Activated CD4-positive, CD25-positive, alpha-beta regulatory T cell treated with anti-CD3 and anti-CD28 coated beads, Interleukin-2, amount 50 U/mL, for 24 hours (primary cell): ENCODE measurements around the gene POGK.
"Not testable (repeated sequence)": the region's sequence is repeated elsewhere in the genome, so short reads cannot be mapped to it uniquely, and the experiment has no call there.

ENCODE experiments used
- ATAC-seq, 2 donors: fragments of 150-1000 bp; cut with Tn5 transposase; one replicate each; pipeline ENCODE4 v1.10.0; 2021; ENCODE audit warnings: mild to moderate bottlenecking in 1 of 2, moderate library complexity in 1 of 2

POGK gene

DNA sequence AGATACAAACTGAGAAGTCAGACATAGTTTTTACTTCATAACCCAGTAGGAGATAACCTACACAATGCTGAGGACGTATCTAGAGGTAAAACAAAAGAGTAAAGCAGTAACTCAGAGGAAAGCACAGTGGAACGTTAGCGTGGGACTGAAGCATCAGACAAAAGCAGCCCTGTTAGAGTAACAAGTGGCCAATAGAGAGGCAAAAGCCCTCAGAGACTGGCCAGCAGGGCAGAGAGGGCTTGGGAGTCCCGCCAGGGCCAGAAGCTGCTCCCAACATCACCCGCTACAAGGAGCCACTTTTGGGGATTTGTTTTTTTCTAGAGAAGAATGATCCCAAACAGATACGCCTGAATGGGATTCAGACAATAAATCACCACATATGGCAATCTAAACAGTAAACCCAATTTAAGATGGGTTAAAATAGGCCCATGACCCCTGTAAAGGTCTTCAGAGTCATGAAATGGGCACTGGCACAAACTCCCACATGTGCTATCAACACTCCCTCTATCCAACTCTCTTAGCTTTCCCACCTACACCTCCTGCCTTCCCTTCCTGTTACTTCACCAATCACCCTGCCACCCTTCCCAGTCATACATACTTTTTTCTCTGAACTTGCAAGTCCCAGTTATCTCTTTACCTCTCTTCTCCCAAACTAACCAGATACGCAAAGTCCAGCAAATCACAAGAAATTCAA, 19.6 kb downstream of the POGK start:
- ATAC-seq = no peak

DNA sequence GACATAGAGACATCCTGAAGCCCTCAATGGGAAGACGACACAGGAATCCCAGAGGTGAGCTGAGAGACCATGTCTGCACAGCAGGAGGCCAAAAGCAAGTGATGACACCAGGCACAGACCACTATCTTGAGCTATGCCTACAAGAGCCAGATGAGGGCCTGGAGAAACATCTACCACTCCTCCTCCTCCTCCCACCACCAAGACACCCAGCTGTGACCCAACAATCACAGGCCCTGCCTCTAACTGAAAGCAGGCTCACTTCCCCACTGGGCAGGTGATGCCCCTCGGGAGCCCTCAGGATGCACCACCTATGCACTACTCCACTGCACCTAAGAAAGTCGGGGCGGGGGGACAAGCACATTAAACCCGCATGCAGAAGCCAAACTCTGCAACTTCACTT, 20.3 kb downstream of the POGK start:
- no peak for ATAC-seq

DNA sequence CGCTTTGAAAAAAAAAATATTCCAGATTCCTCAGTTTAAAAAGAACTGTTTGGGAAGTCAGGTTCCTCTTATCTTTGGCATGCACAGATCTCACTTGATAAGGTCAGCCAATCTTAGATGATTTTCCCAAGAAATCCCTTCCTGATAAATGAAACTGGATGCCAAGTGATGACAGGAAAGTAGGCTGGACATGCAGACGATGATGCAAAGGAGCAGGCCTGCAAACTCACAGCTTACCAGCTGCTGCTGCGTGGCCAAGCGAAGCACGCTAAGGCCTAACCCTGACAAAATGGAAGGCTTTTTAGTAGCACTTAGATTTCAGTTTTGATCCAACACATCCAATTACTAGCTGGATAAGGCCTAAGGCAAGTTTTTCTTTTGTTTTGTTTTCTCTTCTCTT, 26.7 kb downstream of the POGK start:
- no peak for ATAC-seq

DNA sequence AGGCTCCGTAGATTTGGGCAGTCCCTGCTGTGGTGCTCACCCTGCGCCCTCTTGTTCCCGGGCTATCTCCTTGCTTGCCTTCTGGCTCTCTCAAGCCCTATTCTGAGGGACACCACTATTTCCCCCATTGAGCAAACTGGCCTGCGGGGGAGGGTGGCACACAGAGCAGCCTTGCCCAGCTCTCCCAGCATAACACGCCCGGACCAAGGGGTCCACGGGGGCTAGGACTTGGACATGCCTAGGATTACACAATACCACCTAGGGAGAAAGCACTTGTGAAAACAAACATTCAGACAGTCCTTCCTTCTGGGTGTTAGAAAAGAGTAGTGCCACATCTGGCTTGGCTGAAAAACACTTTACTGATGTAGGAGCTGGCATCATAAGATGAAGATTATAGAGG, 29.4 kb downstream of the POGK start:
- ATAC-seq = no peak

DNA sequence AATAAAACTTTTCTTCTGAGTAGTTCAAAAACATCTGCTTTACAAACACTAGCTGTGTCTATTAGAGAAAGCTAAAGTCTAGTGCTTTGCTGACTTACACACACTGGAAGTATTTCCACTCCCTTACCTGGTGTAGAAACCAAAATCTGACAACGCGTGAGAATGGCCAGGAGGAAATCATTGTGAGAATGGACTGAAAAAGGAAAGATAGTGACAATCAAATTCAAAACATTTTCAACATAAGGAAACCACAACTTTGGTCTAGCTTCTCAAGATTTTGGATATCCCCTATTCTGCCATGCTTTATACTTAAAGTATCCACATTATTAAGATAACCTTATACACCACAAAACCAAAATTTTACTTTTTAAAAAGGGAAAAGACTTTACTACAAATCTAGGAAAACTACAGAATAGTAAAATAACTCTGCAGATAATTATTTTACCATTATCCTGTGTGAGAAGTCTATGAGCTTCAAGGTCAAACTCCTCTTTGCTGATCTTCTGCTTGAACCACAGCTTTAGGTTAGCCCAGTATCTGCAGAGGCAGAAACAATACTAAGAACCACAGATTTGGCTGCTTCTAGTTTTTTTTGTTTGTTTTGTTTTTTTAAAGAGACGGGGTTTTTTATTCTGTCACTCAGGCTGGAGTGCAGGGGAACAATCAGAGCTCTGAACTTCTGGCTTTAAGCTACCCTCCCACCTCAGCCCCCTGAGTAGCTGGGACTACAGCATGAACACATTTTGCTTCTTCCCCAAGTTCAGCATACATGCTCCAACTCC, 30.2 kb downstream of the POGK start:
- ATAC-seq = no peak

DNA sequence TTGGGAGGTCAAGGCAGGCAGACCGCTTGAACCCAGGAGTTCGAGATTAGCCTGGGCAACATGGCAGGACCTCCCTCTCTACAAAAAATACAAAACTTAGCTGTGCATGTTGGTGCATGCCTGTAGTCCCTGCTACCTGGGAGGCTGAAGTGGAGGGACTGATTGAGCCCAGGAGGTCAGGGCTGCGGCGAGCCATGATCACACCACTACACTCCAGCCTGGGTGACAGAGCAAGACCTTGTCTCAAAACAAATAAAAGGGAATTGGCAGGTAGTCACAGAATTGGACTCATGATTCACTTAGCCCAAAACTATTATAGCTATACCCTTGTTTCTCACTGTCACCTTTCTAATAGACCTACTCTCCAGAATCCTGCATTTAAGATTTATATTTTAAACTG, 31.3 kb downstream of the POGK start:
- ATAC-seq = no peak

DNA sequence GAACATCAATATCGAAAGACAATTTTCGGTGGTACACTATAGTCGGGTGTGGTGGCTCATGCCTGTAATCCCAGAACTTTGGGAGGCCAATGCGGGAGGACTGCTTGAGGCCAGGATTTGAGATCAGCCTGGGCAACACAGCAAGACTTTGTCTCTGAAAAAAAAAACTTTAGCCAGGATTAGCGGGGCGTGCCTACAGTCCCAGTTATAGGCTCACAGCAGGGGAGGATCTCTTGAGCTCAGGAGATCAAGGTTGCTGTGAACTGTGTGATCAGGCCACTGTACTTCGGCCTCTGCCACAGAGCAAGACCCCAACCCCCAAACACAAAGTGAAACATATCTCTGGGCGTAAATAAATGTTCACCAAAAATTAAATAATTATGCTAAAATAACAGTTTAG, 35.2 kb downstream of the POGK start:
- no peak for ATAC-seq

DNA sequence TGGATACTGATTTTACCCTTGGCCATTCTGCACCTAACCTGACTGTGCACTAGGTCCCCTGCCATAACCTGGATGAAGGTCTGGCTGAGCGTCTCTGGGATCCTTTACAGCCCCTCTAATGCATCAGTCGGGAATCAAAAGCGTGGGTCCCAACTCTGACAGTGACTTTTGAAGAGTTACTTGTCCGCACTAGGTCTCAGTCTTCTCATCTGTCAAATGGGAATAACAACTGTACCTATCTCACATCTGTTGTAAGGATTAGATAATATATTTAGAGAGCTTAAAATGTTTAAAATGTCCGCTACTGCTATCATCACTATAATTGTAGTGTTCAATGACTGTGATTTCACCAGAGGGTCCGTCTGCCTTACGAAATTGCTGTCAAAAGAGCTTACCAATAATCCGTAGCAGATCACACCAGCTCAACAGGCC, 36.0 kb downstream of the POGK start:
- no peak for ATAC-seq

DNA sequence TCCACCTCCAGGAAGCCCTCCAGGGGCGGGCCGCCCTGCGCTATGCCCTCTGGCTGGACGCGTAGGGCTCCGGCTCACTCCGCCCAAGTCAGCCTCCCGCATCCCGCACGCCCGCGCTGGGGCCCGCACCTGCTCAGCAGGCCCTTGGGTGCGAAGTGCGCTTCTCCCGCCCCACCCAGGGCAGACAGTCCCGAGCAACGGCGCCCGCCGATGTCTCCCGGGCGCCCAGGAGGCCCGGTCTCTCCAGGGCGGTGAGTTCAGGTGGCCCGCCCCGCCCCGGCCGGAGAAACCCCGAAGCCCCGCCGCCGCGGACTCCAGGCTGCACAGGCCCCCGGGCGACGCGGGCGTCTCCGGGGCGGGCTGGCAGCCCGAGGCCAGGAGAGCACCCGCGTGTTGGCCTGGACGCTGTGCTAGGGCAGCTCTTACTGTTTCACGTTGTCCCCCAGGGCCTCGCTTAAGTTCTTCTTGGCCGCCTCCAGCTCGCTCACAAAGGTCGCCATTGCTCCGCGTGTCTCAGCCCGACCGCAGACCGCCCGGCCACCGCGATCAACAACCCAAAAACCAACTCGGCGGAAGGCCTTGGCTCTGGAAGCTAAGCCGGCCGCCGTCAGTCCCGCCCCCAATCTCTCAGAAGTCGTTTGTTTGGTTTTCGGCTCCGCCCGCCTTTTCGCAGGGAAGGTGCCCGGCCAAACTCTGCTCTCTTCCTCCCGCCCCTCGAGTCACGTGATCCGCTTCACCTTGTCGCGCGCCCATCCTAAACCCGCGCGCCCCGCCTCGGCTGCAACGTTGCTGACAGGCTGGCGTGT, 36.7 kb downstream of the POGK start, which contains the start of gene TADA1:
Gene TADA1 (minus strand): TSS at position 531 of the 806 bp plus-strand sequence. CDS start 31 bp downstream, at position 500.
- ATAC-seq = peak; percentile 88

DNA sequence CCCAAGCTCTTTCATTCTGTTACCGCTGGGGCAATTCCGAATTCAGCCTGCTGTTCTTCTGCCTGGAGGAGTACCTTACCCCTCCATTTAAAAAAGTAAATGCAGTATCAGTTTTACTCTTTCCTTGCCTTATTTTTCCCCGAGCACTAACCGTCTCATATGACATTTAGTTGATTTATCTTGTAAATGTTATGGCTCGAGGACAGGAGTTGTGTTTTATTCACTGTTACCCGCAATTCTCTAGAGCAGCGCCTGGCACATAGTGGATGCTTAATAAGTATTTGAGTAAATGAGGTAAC, 37.2 kb downstream of the POGK start:
- no peak for ATAC-seq

DNA sequence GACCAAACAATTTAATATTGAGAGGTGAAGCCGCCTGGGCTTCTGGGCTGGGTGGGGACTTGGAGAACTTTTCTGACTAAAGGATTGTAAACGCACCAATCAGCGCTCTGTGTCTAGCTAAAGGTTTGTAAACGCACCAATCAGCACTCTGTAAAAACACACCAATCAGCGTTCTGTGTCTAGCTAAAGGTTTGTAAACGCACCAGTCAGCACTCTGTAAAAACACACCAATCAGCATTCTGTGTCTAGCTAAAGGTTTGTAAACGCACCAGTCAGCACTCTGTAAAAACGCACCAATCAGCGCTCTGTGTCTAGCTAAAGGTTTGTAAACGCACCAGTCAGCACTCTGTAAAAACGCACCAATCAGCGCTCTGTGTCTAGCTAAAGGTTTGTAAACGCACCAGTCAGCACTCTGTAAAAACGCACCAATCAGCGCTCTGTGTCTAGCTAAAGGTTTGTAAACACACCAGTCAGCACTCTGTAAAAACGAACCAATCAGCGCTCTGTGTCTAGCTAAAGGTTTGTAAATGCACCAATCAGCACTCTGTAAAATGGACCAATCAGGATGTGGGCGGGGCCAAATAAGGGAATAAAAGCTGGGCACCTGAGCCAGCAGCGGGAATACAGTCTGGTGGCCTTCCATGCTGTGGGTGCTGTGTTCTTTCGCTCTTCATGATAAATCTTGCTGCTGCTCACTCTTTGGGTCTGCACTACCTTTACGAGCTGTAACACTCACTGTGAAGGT, 39.1 kb downstream of the POGK start:
- ATAC-seq = not testable (repeated sequence)

DNA sequence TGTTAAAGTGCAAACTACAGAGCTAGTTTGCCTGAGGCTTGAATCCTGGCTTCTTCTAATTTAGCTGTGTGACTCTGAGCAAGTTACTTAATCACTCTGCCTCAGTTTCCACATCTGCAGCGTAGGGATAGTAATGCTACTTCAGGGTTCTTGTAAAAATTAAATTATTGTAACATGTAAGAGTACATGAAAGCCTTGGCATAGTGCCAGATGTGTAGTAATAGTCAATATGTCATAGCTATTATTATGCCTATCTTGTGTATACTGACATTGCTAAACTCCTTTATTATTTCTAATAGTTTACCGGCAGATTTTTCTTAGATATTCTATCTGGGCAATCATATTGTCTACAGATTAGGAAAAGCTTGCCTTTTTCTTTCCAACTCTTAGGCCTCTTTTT, 43.6 kb downstream of the POGK start:
- no peak for ATAC-seq

DNA sequence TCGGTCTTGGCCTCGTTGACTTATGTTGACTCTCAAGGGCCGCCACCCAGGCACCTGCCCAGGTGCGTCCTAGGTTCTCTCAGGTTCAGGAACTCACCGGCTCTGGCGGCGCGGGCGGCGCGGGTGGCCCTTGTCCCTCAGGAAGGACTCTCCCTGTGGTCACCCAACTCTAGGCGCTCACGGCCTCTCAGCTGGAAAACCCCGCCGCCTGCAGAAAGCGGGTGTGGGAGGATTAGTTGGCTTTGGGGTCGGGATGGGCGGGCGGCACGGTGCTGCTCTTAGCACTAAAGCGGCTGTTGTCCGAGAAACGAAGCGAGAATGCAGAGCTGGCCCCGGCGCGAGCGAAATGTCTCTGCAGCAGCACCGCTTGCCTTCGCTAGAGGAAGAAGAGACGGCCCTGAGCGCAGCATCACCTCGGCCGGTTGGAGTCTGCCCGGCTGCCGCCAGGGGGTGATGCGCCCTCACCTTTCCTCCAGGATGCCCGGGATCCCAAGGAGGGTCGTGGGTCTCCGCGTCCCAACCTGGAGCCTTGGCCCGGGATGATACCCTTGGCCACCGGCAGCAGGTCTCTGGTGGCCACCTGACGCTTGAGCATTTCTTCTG, 44.9 kb downstream of the POGK start:
- ATAC-seq = peak in 1 of 2 donors; percentile 49

DNA sequence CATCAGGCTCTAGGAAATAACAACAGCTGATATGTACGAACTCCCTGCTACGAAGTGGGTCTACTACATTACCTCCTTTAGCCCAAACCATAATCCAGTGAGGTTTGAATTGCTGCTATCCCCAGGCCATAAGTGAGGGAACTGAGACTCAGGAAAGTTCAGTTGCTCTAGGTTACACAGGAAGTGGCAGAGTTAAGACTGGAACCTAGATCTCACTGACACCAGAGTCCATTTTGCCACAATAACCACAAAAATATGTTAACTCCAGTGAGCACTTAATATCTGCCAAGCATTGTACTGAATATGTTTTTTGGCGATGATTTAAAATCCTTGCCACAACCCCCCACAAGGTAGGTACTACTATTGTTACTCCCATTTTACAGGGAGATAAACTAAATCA, 45.7 kb downstream of the POGK start:
- peak in 1 of 2 donors; percentile 13 for ATAC-seq

DNA sequence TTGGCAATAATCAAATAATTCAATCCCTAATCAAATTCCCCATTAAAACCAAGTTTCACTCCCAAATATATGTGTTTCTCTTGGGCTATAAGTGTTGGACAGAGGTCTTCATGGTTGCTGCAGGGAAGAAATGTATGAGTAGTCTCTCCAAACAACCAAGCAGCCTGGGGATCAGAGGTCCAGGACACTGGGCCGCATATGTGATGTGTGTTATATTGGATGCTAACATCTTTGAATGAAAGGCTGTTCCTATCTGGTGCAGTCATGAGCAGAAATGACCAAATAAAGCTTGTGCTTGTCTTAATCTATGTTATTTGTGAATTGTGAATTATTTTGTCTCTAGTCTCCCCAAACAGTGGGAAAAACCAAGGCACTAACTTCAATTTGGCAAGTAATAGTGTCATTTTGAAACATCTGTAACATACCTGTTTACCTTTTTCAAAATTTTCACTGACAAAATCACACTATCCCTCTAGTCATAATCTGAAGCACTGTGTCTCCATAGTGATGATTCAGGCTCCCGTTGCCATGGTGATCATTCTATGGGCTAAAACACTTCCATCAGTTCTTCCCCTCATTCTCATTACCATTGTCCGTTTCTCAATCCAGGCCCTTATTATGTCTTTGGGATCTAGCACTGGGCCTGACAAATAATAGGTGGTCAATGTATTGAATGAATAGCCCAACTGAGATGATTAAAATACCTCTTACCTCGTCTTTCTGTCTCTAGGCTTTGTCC, 49.3 kb downstream of the POGK start:
- ATAC-seq = no peak

DNA sequence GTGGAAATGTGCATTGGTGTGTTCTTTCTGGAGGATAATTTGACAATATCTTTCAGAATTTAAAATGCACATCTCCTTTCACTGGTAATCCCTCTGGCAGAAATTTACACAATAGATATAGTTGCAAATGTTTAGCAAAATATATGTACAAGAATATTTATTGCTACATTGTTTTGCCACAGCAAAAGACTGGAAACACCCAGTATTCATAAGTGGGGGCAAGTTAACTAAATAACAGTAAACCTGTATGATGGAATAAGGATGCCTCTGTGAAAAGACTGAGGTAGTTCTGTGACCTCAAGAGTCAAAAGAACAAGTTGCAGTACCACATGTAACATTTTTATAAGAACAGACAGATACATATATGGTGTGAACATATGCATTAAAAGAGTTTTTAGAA, 50.5 kb downstream of the POGK start:
- ATAC-seq = no peak

DNA sequence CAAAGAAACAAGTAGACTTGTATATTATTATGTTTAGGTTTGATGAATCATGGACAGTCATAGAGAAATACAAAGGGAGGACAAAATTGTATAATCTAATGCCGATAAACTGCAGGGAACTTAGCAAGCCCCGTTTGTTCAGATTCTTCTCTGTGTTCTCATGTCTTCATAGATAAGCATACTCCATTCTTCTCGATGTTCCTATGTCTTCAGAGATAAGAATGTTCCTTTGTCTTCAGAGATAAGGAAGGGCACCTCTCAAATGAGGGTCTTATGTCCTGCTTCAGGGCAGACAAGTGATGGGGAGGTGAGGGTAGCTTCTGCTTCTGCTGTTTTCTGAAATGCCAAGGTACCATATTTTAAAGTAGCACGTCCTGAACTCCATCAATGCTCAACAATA, 56.5 kb downstream of the POGK start:
- ATAC-seq = no peak

DNA sequence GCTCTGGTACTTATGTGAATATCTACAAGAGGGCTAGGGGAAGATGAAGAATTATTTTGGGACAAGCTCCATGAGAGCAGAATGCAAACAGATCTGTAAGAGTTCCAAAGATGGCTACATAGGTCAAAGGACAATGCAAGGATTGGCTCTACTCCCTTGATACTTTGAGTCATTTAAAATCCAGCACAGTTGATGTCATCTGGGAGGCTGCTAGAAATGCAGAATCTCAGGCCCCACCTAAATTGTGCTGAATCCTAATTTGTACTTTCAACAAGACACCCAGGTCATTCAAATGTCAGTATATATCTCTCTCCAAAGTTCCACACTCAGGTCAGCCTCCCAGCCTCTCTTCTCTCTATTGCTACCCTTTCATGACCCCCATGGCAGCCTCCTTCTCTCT, 60.5 kb downstream of the POGK start:
- no peak for ATAC-seq

DNA sequence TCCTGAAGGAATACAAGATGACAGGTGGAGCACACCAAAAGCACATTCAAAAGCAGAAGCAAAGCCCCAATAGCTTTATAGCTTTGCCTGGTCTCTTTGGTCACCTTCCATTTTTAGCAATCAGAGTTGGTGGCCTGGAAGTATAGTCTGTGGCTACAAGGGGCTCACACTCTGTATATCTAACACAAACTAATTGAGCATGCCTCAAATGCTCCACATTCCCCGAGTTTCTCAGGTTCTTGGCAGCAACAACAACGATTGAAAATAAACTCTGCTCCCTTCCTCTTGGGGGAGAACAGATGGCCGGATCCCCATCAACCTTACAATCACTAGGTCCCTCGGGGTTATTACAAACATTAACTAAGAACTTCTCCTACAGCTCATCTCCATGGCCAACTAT, 61.7 kb downstream of the POGK start:
- no peak for ATAC-seq

DNA sequence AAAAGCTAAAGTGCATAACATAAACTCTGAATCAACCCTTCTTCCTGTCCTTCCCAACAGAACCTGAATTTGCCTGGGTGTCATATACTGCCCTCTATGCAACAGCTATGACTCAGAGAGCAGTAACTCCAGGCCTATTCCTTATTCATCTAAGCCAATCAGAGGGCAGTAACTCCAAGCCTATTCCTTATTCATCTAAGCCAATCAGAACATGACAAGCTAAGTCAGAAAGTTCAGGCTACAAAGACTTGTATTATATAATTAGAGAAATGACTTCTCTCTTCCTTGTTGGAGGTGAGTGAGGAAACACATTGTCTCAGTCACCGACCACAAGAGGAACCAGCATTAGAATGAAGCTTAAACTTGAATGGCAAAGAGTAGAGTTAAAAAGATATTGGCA, 63.0 kb downstream of the POGK start:
- no peak for ATAC-seq

DNA sequence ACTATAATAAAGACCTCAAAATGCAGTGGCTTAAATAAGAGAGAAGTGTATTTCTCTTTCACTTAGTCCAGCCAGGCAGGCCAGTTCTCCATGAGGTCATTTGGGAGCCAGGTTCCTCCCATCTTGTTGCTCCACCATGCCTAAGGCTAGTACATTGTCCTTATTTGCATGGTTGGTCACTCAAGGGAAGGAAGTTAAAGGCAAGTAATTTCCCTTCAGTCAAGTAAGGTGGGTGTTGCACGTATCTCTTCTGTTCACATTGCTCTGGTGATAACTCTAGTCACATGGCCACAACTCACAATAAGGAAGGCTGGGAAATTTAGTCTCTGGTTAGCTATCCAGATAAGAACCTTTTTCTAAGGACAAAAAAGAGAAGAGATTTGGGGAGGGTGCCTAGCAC, 64.0 kb downstream of the POGK start:
- ATAC-seq = no peak

DNA sequence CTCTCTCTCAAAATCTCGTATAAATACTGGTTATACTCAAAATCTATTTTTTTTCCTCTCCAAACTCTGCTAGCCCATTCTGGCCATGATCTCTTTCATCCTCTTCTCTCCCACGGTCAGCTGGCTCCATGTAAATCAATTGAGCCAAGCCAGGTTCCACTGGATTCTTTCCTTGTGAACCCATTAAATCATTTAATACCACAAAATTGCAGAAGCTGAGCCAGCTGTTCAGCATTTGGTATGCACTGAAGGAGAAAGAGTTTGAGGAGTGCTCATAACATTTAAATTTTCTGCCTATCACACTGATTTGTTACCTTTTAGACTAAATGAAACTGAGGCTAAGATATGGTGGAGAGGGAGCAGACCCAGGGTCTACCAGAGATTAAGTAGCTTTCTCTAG, 65.9 kb downstream of the POGK start:
- no peak for ATAC-seq
